GM12891 (cell line): ENCODE results near the gene TTC29.

Source experiments
- POLR2A ChIP-seq: IDR thresholded peaks from 2 replicates; pipeline ENCODE4 v1.6.1; 2011; ENCODE audit warnings: low read depth, low read length, control low read depth
- POLR2AphosphoS5 ChIP-seq: IDR thresholded peaks from 2 replicates; pipeline ENCODE4 v1.6.1; 2011; ENCODE audit warnings: low read depth, low read length, control low read depth
- POU2F2 ChIP-seq: IDR thresholded peaks from 2 replicates; pipeline ENCODE4 v1.6.1; 2011; ENCODE audit warnings: low read depth, mild to moderate bottlenecking, control low read depth, low read length, moderate library complexity
- TAF1 ChIP-seq: IDR thresholded peaks from 2 replicates; pipeline ENCODE4 v1.6.1; 2011; ENCODE audit warnings: low read depth, low read length, control low read depth

DNA sequence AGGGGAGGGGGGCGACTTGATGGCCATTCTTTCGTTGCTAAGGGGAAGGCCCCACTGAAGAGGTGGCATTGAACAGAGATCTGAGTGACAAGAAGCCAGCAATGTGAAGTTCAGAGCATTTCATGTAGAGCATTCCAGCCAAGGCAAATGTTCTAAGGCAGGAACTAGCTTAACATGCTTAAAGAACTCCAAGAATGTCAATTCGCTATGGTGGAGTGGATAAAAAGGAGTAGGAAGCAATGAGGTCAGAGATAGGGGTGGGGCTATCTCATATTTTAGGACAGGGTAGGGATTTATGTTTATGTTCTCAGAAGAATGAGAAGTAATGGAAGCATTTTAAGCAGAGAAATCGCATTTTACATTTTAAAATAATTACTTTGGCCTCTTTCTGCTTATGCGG lies 130.9 kb downstream of the TTC29 start:
- TF ChIP-seq POLR2AphosphoS5 (no peak), POU2F2 (no peak), POLR2A (no peak), TAF1 (no peak)
